Activated T-helper 1 cell treated with anti-CD3 and anti-CD28 coated beads, Interleukin-12 subunit alpha, Interleukin-12 subunit beta, Interleukin-2, Interleukin-4 antibody, amounts not matched to agents 30 ng/mL and 10 ng/mL and 1 ng/mL, durations not matched to agents 14 hours and 24 hours and 36 hours (primary cell): ENCODE data around the gene TRAM1L1. TPM values are rescaled to one million over a fixed set of nuclear protein-coding genes. Genes with fewer than 3 reads are reported as not detected.

Experiments
- DNase-seq: peaks from one replicate; pipeline ENCODE4 v3.0.0; 2021; ENCODE audit warnings: low spot score
- H3K27ac Mint-ChIP-seq: one replicate; pipeline ENCODE4 v1.8.0; 2021; ENCODE audit warnings: mild to moderate bottlenecking, mixed read lengths
- H3K27me3 Mint-ChIP-seq: one replicate; pipeline ENCODE4 v1.8.0; 2022; ENCODE audit warnings: mild to moderate bottlenecking, moderate library complexity, mixed read lengths; ENCODE audit not compliant: insufficient read depth
- H3K36me3 Mint-ChIP-seq: one replicate; pipeline ENCODE4 v1.8.0; 2021; ENCODE audit warnings: low read depth, mixed read lengths
- H3K4me1 Mint-ChIP-seq: one replicate; pipeline ENCODE4 v1.8.0; 2021; ENCODE audit warnings: low read depth, mixed read lengths
- H3K4me3 Mint-ChIP-seq: one replicate; pipeline ENCODE4 v1.8.0; 2021; ENCODE audit warnings: mild to moderate bottlenecking, moderate library complexity, mixed read lengths
- H3K9me3 Mint-ChIP-seq: one replicate; pipeline ENCODE4 v1.8.0; 2021; ENCODE audit warnings: mixed read lengths
- intact Hi-C: fragments of 100-400 bp; cut with micrococcal nuclease; formaldehyde crosslinking; loops from one replicate; pipeline ENCODE4 v1.15.1; 2024
- total RNA-seq: library from RNA; stranded (reverse); gene quantifications from 2 replicates; pipeline ENCODE4 v1.2.3, GENCODE V29; 2022

The TRAM1L1 gene
- total RNA-seq: not detected in 2 replicates

DNA sequence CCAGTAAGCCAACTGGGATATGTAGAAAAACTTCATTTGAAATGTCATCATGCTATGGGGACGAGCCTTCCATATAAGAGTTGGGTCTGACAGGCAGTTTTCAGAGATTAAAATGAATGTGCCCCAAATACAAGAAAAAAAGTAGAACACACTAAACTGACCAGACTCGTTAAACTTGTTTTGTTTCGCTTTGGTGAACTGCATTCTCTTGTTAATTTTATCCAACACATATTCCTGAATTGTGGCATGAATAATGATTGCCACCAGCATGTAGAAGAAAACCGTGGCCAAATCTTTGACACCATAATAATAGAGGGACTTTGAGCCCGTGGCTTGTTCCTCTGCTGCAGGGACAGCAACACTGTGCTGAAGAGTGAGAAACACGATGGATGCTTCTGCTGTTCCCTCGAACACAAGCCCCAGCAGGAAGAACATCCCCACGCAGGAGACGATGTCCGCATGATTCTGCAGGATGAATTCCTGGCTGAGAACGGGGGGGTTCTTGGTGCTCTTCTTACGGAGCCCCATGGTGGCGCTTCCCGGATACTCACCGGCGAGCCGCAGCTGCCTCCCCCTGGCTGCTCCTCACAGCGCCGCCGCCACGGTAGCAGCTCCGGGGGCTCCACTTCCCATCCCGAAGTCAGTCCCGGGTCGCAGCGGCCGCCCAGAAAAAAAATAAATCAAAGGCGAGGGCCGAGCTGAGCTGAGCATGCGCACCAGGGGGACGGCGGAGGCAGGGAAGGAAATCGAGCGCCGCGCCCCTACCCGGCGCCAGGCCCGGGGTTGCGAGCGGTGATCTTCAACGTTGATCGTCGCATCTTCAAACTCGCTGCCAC, at the start of gene TRAM1L1:
Gene TRAM1L1 (minus strand): TSS at position 711 of the 836 bp plus-strand sequence. CDS start 183 bp downstream, at position 528.
- H3K4me3 Mint-ChIP-seq: peak within 1 kb of the TSS; percentile 42
- no peaks in the 10 kb centered on the region for H3K4me1 Mint-ChIP-seq
- no peak for DNase-seq
- no peaks in the 10 kb centered on the region for H3K36me3 Mint-ChIP-seq
- no peak within 1 kb of the TSS for H3K27ac Mint-ChIP-seq
- peaks cover 6% of the 10 kb centered on the region for H3K27me3 Mint-ChIP-seq
- intact Hi-C loops: no loop called here
- H3K9me3 Mint-ChIP-seq: no peaks in the 10 kb centered on the region

DNA sequence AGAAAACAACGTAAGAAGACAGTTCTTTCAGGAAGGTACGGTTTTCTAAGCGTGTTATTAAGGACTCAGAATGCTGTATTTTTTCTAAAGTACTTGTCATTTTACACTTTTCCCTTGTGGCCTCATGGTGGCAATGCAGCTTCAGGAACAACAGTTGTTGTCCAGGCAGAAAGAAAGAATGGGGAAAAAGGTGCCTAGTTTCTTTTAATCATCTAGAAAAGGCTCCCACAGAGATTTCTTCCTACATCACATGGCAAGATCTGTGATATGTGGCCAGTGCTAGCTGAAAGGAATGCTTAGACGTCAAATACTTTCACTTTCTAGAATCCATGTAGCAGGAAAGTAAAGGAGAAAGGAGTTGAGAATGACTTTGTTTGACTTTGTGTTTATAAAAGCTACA, 49.0 kb upstream of the TRAM1L1 start:
- H3K4me3 Mint-ChIP-seq: no peak overlapping the region
- H3K27ac Mint-ChIP-seq: no peak overlapping the region
- DNase-seq: no peak
- H3K27me3 Mint-ChIP-seq: no peaks in the 10 kb centered on the region
- intact Hi-C loops: no loop called here
- no peaks in the 10 kb centered on the region for H3K4me1 Mint-ChIP-seq
- peaks cover 12% of the 10 kb centered on the region for H3K9me3 Mint-ChIP-seq
- H3K36me3 Mint-ChIP-seq: no peaks in the 10 kb centered on the region

DNA sequence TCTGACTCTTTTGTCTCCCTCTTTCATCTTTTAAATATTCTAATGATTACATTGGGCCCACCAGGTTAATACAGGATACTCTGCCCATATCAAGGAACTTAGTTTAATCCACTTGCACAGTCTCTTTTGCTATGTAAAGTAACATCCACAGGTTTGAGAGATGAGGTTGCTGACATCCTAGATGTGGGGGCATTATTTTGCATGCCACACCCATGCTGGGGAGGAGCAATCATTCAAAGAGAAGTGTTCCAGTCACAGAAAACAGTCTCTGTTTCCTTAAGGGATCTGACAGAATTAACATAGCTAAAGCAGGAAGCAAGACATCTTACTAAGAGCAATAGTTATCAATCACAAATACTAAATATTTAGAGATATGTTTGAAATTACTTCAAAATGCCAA, 11.5 kb upstream of the TRAM1L1 start:
- Mint-ChIP-seq H3K9me3 (no peaks in the 10 kb centered on the region), H3K36me3 (no peaks in the 10 kb centered on the region), H3K27me3 (no peaks in the 10 kb centered on the region), H3K4me1 (no peaks in the 10 kb centered on the region), H3K27ac (no peak overlapping the region), H3K4me3 (no peak overlapping the region)
- intact Hi-C loops: no loop called here
- DNase-seq: no peak

DNA sequence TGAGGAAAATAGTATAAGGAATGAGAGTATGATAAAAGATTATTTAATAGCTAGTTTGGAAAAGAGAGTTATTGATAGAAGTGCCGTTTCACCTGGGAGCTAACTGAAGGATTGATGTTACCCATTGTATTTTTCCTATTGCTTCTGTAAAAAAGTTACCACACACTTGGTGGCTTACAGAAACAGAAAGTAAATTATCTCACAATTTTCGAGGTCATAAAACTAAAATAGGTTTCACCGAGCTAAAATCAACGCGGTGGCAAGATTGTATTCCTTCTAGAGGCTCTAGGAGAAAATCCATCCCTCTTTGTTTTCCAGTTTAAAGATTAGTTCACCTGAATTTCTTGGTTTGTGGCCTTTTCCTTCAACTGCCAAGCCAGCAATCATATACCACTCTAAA, 11.1 kb upstream of the TRAM1L1 start:
- H3K4me3 Mint-ChIP-seq: no peak overlapping the region
- intact Hi-C loops: no loop called here
- H3K4me1 Mint-ChIP-seq: no peaks in the 10 kb centered on the region
- H3K27ac Mint-ChIP-seq: no peak overlapping the region
- H3K9me3 Mint-ChIP-seq: no peaks in the 10 kb centered on the region
- no peak for DNase-seq
- no peaks in the 10 kb centered on the region for H3K27me3 Mint-ChIP-seq
- H3K36me3 Mint-ChIP-seq: no peaks in the 10 kb centered on the region

DNA sequence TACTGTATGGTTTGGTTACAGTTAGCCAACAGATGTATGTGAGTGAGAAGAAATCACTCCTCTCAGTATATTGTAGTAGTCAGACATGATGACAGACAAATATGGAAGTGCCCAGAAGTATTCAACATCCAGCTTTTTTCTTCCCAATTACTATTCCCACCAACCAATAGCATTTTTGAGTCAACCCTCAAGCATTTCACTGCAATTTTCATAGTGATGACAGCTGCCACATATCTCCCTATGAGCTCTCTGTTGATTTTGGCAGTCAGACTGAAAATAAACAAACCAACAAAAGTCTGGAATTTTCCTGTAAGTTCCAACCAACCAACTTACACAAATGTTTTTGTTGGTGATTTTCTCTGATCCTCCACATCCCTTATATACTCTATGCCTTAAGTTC, 8.2 kb upstream of the TRAM1L1 start:
- intact Hi-C loops: no loop called here
- Mint-ChIP-seq H3K36me3 (no peaks in the 10 kb centered on the region), H3K4me3 (no peak overlapping the region), H3K4me1 (no peaks in the 10 kb centered on the region), H3K27me3 (no peaks in the 10 kb centered on the region), H3K27ac (no peak overlapping the region), H3K9me3 (no peaks in the 10 kb centered on the region)
- DNase-seq: no peak

DNA sequence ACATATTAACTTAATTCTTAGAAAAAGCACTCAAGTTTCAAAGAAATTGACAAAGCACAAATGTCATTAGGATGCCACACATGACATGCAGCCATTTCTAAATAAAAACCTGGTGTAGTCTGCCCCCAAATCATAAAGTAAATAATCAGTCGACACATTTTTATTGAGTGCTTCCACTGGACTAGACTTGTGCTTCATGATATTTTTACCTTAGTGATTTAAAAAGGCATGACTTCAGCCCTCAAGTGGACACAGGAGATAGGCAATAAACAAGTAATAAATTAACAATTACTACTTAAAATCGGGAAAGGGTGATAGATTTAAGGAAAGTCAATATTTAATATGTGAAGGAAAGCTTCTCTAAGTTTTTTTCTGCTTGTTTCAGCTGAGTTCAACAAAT, 7.6 kb downstream of the TRAM1L1 start:
- Mint-ChIP-seq H3K27me3 (no peaks in the 10 kb centered on the region), H3K4me1 (no peaks in the 10 kb centered on the region), H3K27ac (no peak overlapping the region), H3K9me3 (no peaks in the 10 kb centered on the region), H3K36me3 (no peaks in the 10 kb centered on the region), H3K4me3 (no peak overlapping the region)
- no peak for DNase-seq
- intact Hi-C loops: no loop called here

DNA sequence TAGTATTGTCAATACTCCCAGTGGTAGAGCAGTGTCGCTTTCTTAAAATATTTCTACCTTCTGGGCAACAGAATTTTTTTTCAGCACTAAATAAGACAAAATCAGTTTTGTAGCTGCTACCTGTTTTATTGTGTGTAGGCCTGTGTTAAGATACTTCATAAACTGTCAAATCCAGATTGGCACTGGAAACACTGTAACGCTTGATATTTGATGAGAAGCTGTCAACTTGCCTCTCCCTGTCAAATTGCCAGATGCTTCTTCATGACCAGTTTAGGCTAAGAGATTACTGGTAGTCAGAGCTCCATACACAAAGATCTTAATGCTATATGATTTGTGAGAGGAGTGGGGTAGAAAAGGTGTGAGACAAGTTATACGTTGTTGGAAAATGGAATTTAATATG, 17.3 kb downstream of the TRAM1L1 start:
- no peak for DNase-seq
- Mint-ChIP-seq H3K4me3 (no peak overlapping the region), H3K27ac (no peak overlapping the region), H3K27me3 (no peaks in the 10 kb centered on the region), H3K4me1 (no peaks in the 10 kb centered on the region), H3K9me3 (no peaks in the 10 kb centered on the region), H3K36me3 (no peaks in the 10 kb centered on the region)
- intact Hi-C loops: no loop called here

DNA sequence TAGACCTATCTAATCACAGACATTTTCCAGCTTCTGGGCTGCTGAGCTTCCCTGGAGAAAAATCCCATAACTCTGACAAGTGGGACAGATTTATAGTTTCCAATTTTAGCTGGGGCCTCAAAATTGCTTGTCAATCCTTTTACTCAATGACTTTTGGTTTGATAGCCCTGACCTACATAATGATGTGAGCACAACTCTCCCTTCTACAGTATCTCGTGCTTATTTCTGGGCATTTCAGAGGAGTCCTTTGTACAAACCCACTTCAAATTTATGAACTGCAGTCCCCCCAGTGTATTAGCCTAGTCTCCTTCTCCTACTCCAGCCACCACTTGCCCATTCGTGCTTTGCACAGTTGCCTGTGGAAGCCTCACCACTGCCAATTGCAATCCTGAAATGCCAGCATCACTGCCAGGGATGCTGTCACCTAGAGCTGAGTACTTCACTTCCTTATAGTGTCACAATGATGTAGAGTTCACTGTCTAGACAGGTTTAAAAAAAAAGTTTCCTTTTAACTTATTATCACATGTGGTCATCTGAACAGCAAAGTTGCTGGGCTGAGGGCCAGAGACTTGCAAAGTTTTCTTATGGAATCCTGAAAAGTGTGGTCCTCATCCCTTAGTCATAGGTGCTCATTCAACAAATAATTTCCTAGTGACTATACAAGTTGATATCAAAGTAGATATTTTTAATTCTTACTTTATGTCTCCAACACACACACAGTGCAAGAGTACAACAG, 21.2 kb downstream of the TRAM1L1 start:
- no peaks in the 10 kb centered on the region for H3K27me3 Mint-ChIP-seq
- DNase-seq: no peak
- no peaks in the 10 kb centered on the region for H3K9me3 Mint-ChIP-seq
- no peaks in the 10 kb centered on the region for H3K4me1 Mint-ChIP-seq
- H3K4me3 Mint-ChIP-seq: no peak overlapping the region
- H3K36me3 Mint-ChIP-seq: no peaks in the 10 kb centered on the region
- H3K27ac Mint-ChIP-seq: no peak overlapping the region
- intact Hi-C loops: no loop called here

DNA sequence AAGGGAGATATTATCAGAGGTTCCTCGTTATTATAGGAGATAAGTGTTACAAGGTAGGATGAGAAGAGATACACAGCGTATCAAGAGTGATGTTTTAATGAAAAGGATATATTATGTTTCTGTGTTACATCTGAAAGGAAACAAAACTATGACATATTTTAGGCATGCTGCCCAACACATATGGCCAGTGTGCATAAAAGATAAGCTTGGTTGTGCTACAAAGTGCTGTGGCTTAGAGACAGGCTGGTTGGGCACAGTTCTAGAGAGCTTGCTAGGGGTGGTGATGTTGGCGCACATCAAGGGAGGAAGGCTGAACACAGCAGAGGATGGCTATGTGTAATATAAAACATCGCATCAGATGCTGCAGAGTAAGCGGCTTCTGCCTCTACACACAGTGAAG, 42.4 kb downstream of the TRAM1L1 start:
- intact Hi-C loops: no loop called here
- DNase-seq: no peak
- H3K27ac Mint-ChIP-seq: no peak overlapping the region
- no peaks in the 10 kb centered on the region for H3K36me3 Mint-ChIP-seq
- H3K4me1 Mint-ChIP-seq: no peaks in the 10 kb centered on the region
- no peak overlapping the region for H3K4me3 Mint-ChIP-seq
- H3K9me3 Mint-ChIP-seq: no peaks in the 10 kb centered on the region
- H3K27me3 Mint-ChIP-seq: no peaks in the 10 kb centered on the region
